ENCODE measurements around the gene CXCL17. TPM values are rescaled to one million over a fixed set of nuclear protein-coding genes. Genes with fewer than 3 reads are reported as not detected.
"Not testable (repeated sequence)": the region's sequence is repeated elsewhere in the genome, so short reads cannot be mapped to it uniquely, and the experiment has no call there.

Gene CXCL17
- total and polyA plus RNA-seq, 10 donors: 0.11 to 0.19 (median 0.12) TPM; not detected in 7

GRCh38 chr19:42461700-42462324 lies 19.1 kb upstream of the CXCL17 start:
- Histone ChIP-seq H3K27me3 (replicated peaks in 1 of 7) (no peaks in the 10 kb centered on the region), H3K27ac (no peak overlapping the region), H3K9me3 (no peaks in the 10 kb centered on the region), H3K4me3 (no peak overlapping the region), H3K4me1 (peaks cover 7 to 30% (median 17%) of the 10 kb centered on the region in 6 donors), H3K36me3 (no peaks in the 10 kb centered on the region)
- intact Hi-C loops (cut with DNase I; ENCODE audit: low total_unique reads): no loop called here
- 87 to 94% (median 93%) methylated on average over 4 of the region's 4 CpGs for WGBS, 5 donors
- no peak for TF ChIP-seq POLR2AphosphoS5 (IDR thresholded peaks at IDR 0.05)
- TF ChIP-seq CTCF (IDR thresholded peaks at IDR 0.05 in 8 of 11, conservative IDR thresholded peaks at IDR 0.05 in 3 of 11): no peak
- no peak for TF ChIP-seq POLR2A (IDR thresholded peaks at IDR 0.05)
- DNase-seq: no peak

DNA sequence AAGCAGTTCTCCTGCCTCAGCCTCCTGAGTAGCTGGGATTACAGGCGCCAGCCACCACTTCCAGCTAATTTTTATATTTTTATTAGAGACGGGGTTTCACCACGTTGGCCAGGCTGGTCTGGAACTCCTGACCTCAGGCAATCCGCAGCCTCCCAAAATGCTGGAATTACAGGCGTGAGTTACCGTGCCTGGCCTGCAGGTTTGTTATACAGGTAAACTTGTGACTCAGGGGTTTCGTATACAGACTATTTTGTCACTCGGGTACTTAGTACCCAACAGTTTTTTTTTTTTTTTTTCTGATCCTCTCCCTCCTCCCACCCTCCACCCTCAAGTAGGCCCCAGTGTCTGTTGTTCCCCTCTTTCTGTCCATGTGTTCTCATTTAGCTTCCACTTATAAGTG lies 18.5 kb upstream of the CXCL17 start:
- H3K27ac ChIP-seq; intact Hi-C loops (cut with DNase I; ENCODE audit: low total_unique reads); H3K9me3 ChIP-seq; H3K27me3 ChIP-seq (replicated peaks in 1 of 7); H3K36me3 ChIP-seq; H3K4me3 ChIP-seq; DNase-seq: not testable (repeated sequence)
- WGBS, 5 donors: 86 to 92% (median 92%) methylated on average over 8 of the region's 8 CpGs
- H3K4me1 ChIP-seq: peaks cover under 1 to 25% (median 12%) of the 10 kb centered on the region in 6 donors

DNA sequence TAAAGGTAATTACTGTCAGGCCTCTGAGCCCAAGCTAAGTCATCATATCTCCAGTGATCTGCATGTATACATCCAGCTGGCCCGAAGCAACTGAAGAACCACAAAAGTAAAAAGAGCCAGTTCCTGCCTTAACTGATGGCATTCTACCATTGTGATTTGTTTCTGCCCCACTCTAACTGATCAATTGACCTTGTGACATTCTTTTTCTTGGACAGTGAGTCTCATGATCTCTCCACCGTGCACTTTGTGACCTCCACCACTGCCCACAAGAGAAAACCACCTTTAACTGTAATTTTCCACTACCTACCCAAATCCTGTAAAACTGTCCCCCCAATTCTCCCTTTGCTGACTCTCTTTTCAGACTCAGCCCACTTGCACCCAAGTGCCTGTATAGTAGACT lies 17.2 kb upstream of the CXCL17 start:
- H3K4me3 ChIP-seq: no peak overlapping the region
- DNase-seq: no peak
- H3K27me3 ChIP-seq (replicated peaks in 1 of 7): no peaks in the 10 kb centered on the region
- 66 to 79% (median 76%) methylated on average over 2 of the region's 2 CpGs for WGBS, 5 donors
- no peaks in the 10 kb centered on the region for H3K36me3 ChIP-seq
- H3K4me1 ChIP-seq: peaks cover 0 to 25% (median 6%) of the 10 kb centered on the region in 6 donors
- no peaks in the 10 kb centered on the region for H3K9me3 ChIP-seq
- intact Hi-C loops (cut with DNase I; ENCODE audit: low total_unique reads): no loop called here
- TF ChIP-seq POLR2AphosphoS5 (IDR thresholded peaks at IDR 0.05): no peak
- TF ChIP-seq CTCF (IDR thresholded peaks at IDR 0.05 in 8 of 11, conservative IDR thresholded peaks at IDR 0.05 in 3 of 11): no peak
- no peak for TF ChIP-seq POLR2A (IDR thresholded peaks at IDR 0.05)
- H3K27ac ChIP-seq: no peak overlapping the region

- WGBS, 5 donors: 64 to 88% (median 71%) methylated on average over 1 of the region's 1 CpG
- Histone ChIP-seq H3K27ac (peak overlapping the region in 4 of 8 donors; percentile 38 to 67 (median 56)), H3K9me3 (no peaks in the 10 kb centered on the region), H3K27me3 (replicated peaks in 1 of 7) (no peaks in the 10 kb centered on the region), H3K4me3 (no peak overlapping the region), H3K4me1 (peaks cover 0 to 55% (median 14%) of the 10 kb centered on the region in 6 donors), H3K36me3 (no peaks in the 10 kb centered on the region)
- intact Hi-C loops (cut with DNase I; ENCODE audit: low total_unique reads): no loop called here
- no peak for DNase-seq
- TF ChIP-seq CTCF (IDR thresholded peaks at IDR 0.05 in 8 of 11, conservative IDR thresholded peaks at IDR 0.05 in 3 of 11) (no peak), POLR2A (IDR thresholded peaks at IDR 0.05) (no peak), POLR2AphosphoS5 (IDR thresholded peaks at IDR 0.05) (no peak)
These were observed 12.9 kb upstream of the CXCL17 start for GRCh38 chr19:42455621-42456081.
